ENCODE measurements around the gene PAK1. TPM values are rescaled to one million over a fixed set of nuclear protein-coding genes. Genes with fewer than 3 reads are reported as not detected.

Gene PAK1
- total and polyA plus RNA-seq, 9 of the 15 experiments (the other 6 are each of a cell fraction or from before 2014, with no cell fraction given) = 0.52 to 11.7 (median 1.9) TPM

GRCh38 chr11:77424644-77425043 is 49.2 kb downstream of the PAK1 start (continued):
- TF ChIP-seq NFE2L1 (tag; IDR thresholded peaks at IDR 0.05; ENCODE audit: borderline replicate concordance, low read depth) (no peak), ZNF121 (CRISPR knock-in tag; conservative IDR thresholded peaks at IDR 0.05) (no peak), PCBP2 (IDR thresholded peaks at IDR 0.05; ENCODE audit: low read depth, low read length, poor library complexity, severe bottlenecking) (no peak), CGGBP1 (CRISPR knock-in tag; IDR thresholded peaks at IDR 0.05) (no peak), SAFB2 (IDR thresholded peaks at IDR 0.05; ENCODE audit: borderline replicate concordance, low read depth, low read length, severe bottlenecking) (no peak), ASH1L (IDR thresholded peaks at IDR 0.05; ENCODE audit: borderline replicate concordance, low read depth, partially characterized antibody) (no peak), PURB (CRISPR knock-in tag; IDR thresholded peaks at IDR 0.05; ENCODE audit: low read depth) (no peak), ZNF280A (IDR thresholded peaks at IDR 0.05; ENCODE audit: low read depth, partially characterized antibody) (no peak), MEF2D (tag; conservative IDR thresholded peaks at IDR 0.05; ENCODE audit: low read depth) (no peak), ZNF3 (CRISPR knock-in tag; IDR thresholded peaks at IDR 0.05) (no peak), BCLAF1 (IDR thresholded peaks at IDR 0.05; ENCODE audit: borderline replicate concordance in 1 of 2, control insufficient read depth in 1 of 2, low read depth in 2 of 2, low read length in 1 of 2) (no peak), ARID1B (IDR thresholded peaks at IDR 0.05) (peak; percentile 83), HNRNPK (IDR thresholded peaks at IDR 0.05; ENCODE audit: low read depth, low read length, poor library complexity, severe bottlenecking) (no peak), ZNF24 (IDR thresholded peaks at IDR 0.05) (peak; percentile 22; the same call in 1 of the 2 replicates), MXI1 (IDR thresholded peaks at IDR 0.05; ENCODE audit: low read depth, low read length) (no peak), TSC22D4 (tag; IDR thresholded peaks at IDR 0.05) (no peak), FOXP1 (CRISPR knock-in tag; IDR thresholded peaks at IDR 0.05) (no peak), MTA3 (IDR thresholded peaks at IDR 0.05; ENCODE audit: borderline replicate concordance) (no peak), CBFA2T2 (conservative IDR thresholded peaks at IDR 0.05) (peak; percentile 68), JUN (IDR thresholded peaks at IDR 0.05; ENCODE audit: borderline replicate concordance, low read depth, low read length) (no peak), JUN (CRISPR knock-in tag; IDR thresholded peaks at IDR 0.05; ENCODE audit: borderline replicate concordance) (no peak), HNRNPL (IDR thresholded peaks at IDR 0.05; ENCODE audit: low read depth, low read length) (no peak), ZNF23 (CRISPR knock-in tag; IDR thresholded peaks at IDR 0.05) (no peak)
- TF ChIP-seq, protein P1, sequence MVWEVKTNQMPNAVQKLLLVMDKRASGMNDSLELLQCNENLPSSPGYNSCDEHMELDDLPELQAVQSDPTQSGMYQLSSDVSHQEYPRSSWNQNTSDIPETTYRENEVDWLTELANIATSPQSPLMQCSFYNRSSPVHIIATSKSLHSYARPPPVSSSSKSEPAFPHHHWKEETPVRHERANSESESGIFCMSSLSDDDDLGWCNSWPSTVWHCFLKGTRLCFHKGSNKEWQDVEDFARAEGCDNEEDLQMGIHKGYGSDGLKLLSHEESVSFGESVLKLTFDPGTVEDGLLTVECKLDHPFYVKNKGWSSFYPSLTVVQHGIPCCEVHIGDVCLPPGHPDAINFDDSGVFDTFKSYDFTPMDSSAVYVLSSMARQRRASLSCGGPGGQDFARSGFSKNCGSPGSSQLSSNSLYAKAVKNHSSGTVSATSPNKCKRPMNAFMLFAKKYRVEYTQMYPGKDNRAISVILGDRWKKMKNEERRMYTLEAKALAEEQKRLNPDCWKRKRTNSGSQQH (CRISPR knock-in tag; IDR thresholded peaks at IDR 0.05) = no peak
